ENCODE measurements around the gene EML2.
"Not testable (repeated sequence)": the region's sequence is repeated elsewhere in the genome, so short reads cannot be mapped to it uniquely, and the experiment has no call there.

The EML2 gene

GRCh38 chr19:45638930-45639729, at the start of gene EML2:
TSS of gene EML2 (minus strand) at chr19:45639397. CDS start at chr19:45639376, 21 bp downstream.
- no peak for DNase-seq

GRCh38 chr19:45687599-45687998, 48.4 kb upstream of the EML2 start:
- DNase-seq, result no peak

- not testable (repeated sequence) for DNase-seq
Observed at GRCh38 chr19:45685045-45685444, 45.8 kb upstream of the EML2 start.

- DNase-seq, result no peak
Observed at GRCh38 chr19:45682908-45683307, 43.7 kb upstream of the EML2 start.

GRCh38 chr19:45682117-45682516, 42.9 kb upstream of the EML2 start:
- DNase-seq, result no peak

- DNase-seq, result peak; percentile 60
Observed at GRCh38 chr19:45681391-45682015, 42.3 kb upstream of the EML2 start.

GRCh38 chr19:45677351-45678230, 38.4 kb upstream of the EML2 start:
- DNase-seq, result peak; percentile 94

GRCh38 chr19:45676851-45677263, 37.7 kb upstream of the EML2 start:
- no peak for DNase-seq

GRCh38 chr19:45674946-45675345, 35.7 kb upstream of the EML2 start:
- DNase-seq, result no peak

GRCh38 chr19:45670670-45671453, 31.7 kb upstream of the EML2 start:
- DNase-seq, result peak; percentile 78

GRCh38 chr19:45668342-45668871, 29.2 kb upstream of the EML2 start:
- no peak for DNase-seq

- DNase-seq, result no peak
Observed at GRCh38 chr19:45667620-45668341, 28.6 kb upstream of the EML2 start, which contains the start of gene GIPR. TSS of gene GIPR (plus strand) at chr19:45668221. CDS start at chr19:45669521, 1,300 bp downstream.

- DNase-seq, result no peak
Observed at GRCh38 chr19:45664575-45664974, 25.4 kb upstream of the EML2 start.

- no peak for DNase-seq
Observed at GRCh38 chr19:45663800-45664199, 24.6 kb upstream of the EML2 start.

- DNase-seq, result no peak
Observed at GRCh38 chr19:45660636-45661035, 21.4 kb upstream of the EML2 start.

GRCh38 chr19:45659096-45659729, 20.0 kb upstream of the EML2 start:
- no peak for DNase-seq

- no peak for DNase-seq
Observed at GRCh38 chr19:45657520-45658167, 18.4 kb upstream of the EML2 start.

GRCh38 chr19:45655073-45655472, 15.9 kb upstream of the EML2 start:
- no peak for DNase-seq

GRCh38 chr19:45653634-45654033, 14.4 kb upstream of the EML2 start:
- DNase-seq, result no peak

GRCh38 chr19:45650722-45651121, 11.5 kb upstream of the EML2 start:
- DNase-seq, result no peak

GRCh38 chr19:45646345-45646698, 7.1 kb upstream of the EML2 start:
- DNase-seq, result no peak
